ENCODE measurements around the gene AGGF1. TPM values are rescaled to one million over a fixed set of nuclear protein-coding genes. Genes with fewer than 3 reads are reported as not detected.

AGGF1 gene
- polyA plus RNA-seq, 2 of the 4 experiments (the other 2 are of a cell fraction): 15.8 to 32.5 TPM

DNA sequence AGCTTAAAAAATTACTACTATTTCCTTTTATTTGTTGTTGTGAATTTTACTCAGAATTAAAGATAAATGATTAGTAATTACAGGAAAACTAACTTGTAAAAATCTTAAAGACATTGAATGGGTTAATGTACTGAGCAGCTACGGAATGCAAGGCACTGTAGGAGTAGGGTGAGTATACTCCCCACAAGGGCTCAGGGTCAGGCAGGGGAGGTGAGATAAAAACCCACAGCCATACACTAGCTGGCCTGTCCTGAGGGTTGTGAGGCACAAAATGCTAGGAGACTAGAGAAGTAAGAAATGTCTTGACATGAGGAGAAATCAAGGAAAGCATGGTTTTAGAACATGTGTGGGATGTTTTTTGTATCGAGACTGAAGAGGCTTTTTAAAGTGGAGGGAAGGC, 43.5 kb downstream of the AGGF1 start:
- no peak for DNase-seq (ENCODE audit: low read depth in 1 of 2, low spot score in 1 of 2)
- Histone ChIP-seq H3K4me1 (0 out of 3 replicates have a peak, but pooled peaks cover 6% of the 10 kb centered on the region), H3K4me3 (no peak overlapping the region), H3K9me3 (no peaks in the 10 kb centered on the region), H3K27ac (no peak overlapping the region), H3K4me2 (no peak overlapping the region)
- WGBS (ENCODE audit: missing lambda C conversion rate): 80% methylated on average over 2 of the region's 2 CpGs
- CTCF ChIA-PET: interaction anchor here (1.0 kb wide), 1 partner anchor 71 kb away, joined by 3 read pairs; no protein-coding TSS in a partner anchor
- no peak for ATAC-seq
- POLR2A ChIA-PET: no interaction called here
- no peak for FAIRE-seq
- TF ChIP-seq ZNF302 (CRISPR knock-in tag; IDR thresholded peaks at IDR 0.05) (no peak), RCOR1 (IDR thresholded peaks at IDR 0.05; ENCODE audit: low read depth, low read length) (no peak), FOSB (CRISPR knock-in tag; IDR thresholded peaks at IDR 0.05) (no peak), HOXB5 (CRISPR knock-in tag; IDR thresholded peaks at IDR 0.05) (no peak), SREBF2 (IDR thresholded peaks at IDR 0.05) (no peak), CBX2 (IDR thresholded peaks at IDR 0.05; ENCODE audit: borderline replicate concordance, low read depth) (no peak), ZC3H11A (IDR thresholded peaks at IDR 0.05) (no peak), SMC3 (IDR thresholded peaks at IDR 0.05) (no peak), EHMT2 (IDR thresholded peaks at IDR 0.05; ENCODE audit: low read depth) (no peak), BHLHE40 (IDR thresholded peaks at IDR 0.05; ENCODE audit: low read depth, low read length) (no peak), TP53 (CRISPR knock-in tag; IDR thresholded peaks at IDR 0.05) (no peak)
- TF ChIP-seq, protein P1, sequence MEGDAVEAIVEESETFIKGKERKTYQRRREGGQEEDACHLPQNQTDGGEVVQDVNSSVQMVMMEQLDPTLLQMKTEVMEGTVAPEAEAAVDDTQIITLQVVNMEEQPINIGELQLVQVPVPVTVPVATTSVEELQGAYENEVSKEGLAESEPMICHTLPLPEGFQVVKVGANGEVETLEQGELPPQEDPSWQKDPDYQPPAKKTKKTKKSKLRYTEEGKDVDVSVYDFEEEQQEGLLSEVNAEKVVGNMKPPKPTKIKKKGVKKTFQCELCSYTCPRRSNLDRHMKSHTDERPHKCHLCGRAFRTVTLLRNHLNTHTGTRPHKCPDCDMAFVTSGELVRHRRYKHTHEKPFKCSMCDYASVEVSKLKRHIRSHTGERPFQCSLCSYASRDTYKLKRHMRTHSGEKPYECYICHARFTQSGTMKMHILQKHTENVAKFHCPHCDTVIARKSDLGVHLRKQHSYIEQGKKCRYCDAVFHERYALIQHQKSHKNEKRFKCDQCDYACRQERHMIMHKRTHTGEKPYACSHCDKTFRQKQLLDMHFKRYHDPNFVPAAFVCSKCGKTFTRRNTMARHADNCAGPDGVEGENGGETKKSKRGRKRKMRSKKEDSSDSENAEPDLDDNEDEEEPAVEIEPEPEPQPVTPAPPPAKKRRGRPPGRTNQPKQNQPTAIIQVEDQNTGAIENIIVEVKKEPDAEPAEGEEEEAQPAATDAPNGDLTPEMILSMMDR (IDR thresholded peaks at IDR 0.05): no peak
- TF ChIP-seq, protein P2, sequence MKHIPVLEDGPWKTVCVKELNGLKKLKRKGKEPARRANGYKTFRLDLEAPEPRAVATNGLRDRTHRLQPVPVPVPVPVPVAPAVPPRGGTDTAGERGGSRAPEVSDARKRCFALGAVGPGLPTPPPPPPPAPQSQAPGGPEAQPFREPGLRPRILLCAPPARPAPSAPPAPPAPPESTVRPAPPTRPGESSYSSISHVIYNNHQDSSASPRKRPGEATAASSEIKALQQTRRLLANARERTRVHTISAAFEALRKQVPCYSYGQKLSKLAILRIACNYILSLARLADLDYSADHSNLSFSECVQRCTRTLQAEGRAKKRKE (CRISPR knock-in tag; IDR thresholded peaks at IDR 0.05; ENCODE audit: low read depth): no peak
- TF ChIP-seq, protein P3, sequence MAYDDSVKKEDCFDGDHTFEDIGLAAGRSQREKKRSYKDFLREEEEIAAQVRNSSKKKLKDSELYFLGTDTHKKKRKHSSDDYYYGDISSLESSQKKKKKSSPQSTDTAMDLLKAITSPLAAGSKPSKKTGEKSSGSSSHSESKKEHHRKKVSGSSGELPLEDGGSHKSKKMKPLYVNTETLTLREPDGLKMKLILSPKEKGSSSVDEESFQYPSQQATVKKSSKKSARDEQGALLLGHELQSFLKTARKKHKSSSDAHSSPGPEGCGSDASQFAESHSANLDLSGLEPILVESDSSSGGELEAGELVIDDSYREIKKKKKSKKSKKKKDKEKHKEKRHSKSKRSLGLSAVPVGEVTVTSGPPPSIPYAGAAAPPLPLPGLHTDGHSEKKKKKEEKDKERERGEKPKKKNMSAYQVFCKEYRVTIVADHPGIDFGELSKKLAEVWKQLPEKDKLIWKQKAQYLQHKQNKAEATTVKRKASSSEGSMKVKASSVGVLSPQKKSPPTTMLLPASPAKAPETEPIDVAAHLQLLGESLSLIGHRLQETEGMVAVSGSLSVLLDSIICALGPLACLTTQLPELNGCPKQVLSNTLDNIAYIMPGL (CRISPR knock-in tag; IDR thresholded peaks at IDR 0.05; ENCODE audit: borderline replicate concordance): no peak
- TF ChIP-seq, protein P4, sequence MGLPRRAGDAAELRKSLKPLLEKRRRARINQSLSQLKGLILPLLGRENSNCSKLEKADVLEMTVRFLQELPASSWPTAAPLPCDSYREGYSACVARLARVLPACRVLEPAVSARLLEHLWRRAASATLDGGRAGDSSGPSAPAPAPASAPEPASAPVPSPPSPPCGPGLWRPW (IDR thresholded peaks at IDR 0.05): no peak

DNA sequence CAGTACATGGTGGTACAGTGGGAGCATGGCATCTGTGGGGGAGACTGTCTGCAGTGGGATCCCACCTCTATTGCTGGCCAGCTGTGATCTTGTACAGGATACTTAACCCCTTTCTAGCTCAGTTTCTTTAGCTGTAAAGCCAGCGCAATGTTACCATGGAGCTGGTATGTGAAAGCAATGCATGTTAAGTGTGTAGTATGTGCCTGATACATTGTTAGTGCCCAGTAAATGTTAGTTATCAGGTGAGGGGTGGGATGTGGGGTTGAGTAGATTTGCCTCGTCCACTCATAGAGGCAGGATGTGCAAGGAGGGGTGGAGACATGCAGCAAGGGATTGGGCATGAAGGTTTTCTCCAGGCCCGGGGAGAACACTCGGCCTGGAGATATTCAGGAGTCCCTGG, 44.5 kb downstream of the AGGF1 start:
- H3K9me3 ChIP-seq: no peaks in the 10 kb centered on the region
- FAIRE-seq (no peak), DNase-seq (ENCODE audit: low read depth in 1 of 2, low spot score in 1 of 2) (no peak), ATAC-seq (no peak)
- TF ChIP-seq, protein P5, sequence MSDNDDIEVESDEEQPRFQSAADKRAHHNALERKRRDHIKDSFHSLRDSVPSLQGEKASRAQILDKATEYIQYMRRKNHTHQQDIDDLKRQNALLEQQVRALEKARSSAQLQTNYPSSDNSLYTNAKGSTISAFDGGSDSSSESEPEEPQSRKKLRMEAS (IDR thresholded peaks at IDR 0.05): no peak
- TF ChIP-seq TFCP2L1 (CRISPR knock-in tag; IDR thresholded peaks at IDR 0.05): no peak
- TF ChIP-seq NFE2L2 (conservative IDR thresholded peaks at IDR 0.05; ENCODE audit: low read length): no peak
- no peak for TF ChIP-seq ZSCAN20 (CRISPR knock-in tag; IDR thresholded peaks at IDR 0.05)
- no peak for TF ChIP-seq HOXB13 (CRISPR knock-in tag; IDR thresholded peaks at IDR 0.05; ENCODE audit: low read depth)
- CTCF ChIA-PET: interaction anchor here (0.6 to 5.5 kb wide), 2 partner anchors 22 to 206 kb away, joined by 3 to 66 read pairs; no protein-coding TSS in a partner anchor
- H3K27ac ChIP-seq: no peak overlapping the region
- POLR2A ChIA-PET: no interaction called here
- H3K4me1 ChIP-seq: 0 out of 3 replicates have a peak, but pooled peaks cover 6% of the 10 kb centered on the region
- H3K4me2 ChIP-seq: no peak overlapping the region
- no peak overlapping the region for H3K4me3 ChIP-seq
- 96% methylated on average over 4 of the region's 4 CpGs for whole genome bisulfite sequencing (ENCODE audit: missing lambda C conversion rate)
